ENCODE data around the gene PHTF1. TPM values are rescaled to one million over a fixed set of nuclear protein-coding genes. Genes with fewer than 3 reads are reported as not detected.

Gene PHTF1
- total RNA-seq, 4 donors from 2014 or later: 11.3 to 23.3 (median 17.9) TPM

- no peaks in the 10 kb centered on the region for H3K4me1 ChIP-seq
- no peaks in the 10 kb centered on the region for H3K9me3 ChIP-seq
- no peak for DNase-seq (ENCODE audit: low spot score in 2 of 2)
- TF ChIP-seq, protein P1, sequence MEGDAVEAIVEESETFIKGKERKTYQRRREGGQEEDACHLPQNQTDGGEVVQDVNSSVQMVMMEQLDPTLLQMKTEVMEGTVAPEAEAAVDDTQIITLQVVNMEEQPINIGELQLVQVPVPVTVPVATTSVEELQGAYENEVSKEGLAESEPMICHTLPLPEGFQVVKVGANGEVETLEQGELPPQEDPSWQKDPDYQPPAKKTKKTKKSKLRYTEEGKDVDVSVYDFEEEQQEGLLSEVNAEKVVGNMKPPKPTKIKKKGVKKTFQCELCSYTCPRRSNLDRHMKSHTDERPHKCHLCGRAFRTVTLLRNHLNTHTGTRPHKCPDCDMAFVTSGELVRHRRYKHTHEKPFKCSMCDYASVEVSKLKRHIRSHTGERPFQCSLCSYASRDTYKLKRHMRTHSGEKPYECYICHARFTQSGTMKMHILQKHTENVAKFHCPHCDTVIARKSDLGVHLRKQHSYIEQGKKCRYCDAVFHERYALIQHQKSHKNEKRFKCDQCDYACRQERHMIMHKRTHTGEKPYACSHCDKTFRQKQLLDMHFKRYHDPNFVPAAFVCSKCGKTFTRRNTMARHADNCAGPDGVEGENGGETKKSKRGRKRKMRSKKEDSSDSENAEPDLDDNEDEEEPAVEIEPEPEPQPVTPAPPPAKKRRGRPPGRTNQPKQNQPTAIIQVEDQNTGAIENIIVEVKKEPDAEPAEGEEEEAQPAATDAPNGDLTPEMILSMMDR (IDR thresholded peaks at IDR 0.05): no peak
- TF ChIP-seq EP300 (IDR thresholded peaks at IDR 0.05) (no peak), POLR2A (IDR thresholded peaks at IDR 0.05) (no peak)
- no peak overlapping the region for H3K4me3 ChIP-seq
- H3K27ac ChIP-seq: no peak overlapping the region
- H3K27me3 ChIP-seq: no peaks in the 10 kb centered on the region
- peaks cover 0 to 11% (median 0%) of the 10 kb centered on the region in 3 donors for H3K36me3 ChIP-seq
Measured at GRCh38 chr1:113648478-113648877, 110.8 kb downstream of the PHTF1 start.

GRCh38 chr1:113647164-113647563, 112.1 kb downstream of the PHTF1 start:
- TF ChIP-seq, protein P1 (IDR thresholded peaks at IDR 0.05): no peak
- TF ChIP-seq EP300 (IDR thresholded peaks at IDR 0.05) (no peak), POLR2A (IDR thresholded peaks at IDR 0.05) (no peak)
- H3K27me3 ChIP-seq: no peaks in the 10 kb centered on the region
- no peak overlapping the region for H3K4me3 ChIP-seq
- no peaks in the 10 kb centered on the region for H3K4me1 ChIP-seq
- H3K27ac ChIP-seq: no peak overlapping the region
- H3K9me3 ChIP-seq: no peaks in the 10 kb centered on the region
- 97 to 100% methylated on average over 1 of the region's 1 CpG for WGBS, 2 donors
- H3K36me3 ChIP-seq: peaks cover 0 to 12% (median 0%) of the 10 kb centered on the region in 3 donors
- no peak for DNase-seq (ENCODE audit: low spot score in 2 of 2)

Other genes with a start within 250 kb of the PHTF1 start
- gene RSBN1, start 53.0 kb upstream of the PHTF1 start, total RNA-seq: 10 to 100 TPM; 18.9 to 33.9 (median 28.7) TPM
- 1 to 10 TPM; 2.3 to 4.9 (median 3.5) TPM for gene PTPN22, start 112.2 kb upstream of the PHTF1 start, total RNA-seq
- gene BCL2L15, start 128.1 kb upstream of the PHTF1 start, total RNA-seq: under 1 TPM; 0.22 to 0.63 (median 0.35) TPM
- 10 to 100 TPM; 22.1 to 39.9 (median 34.5) TPM for gene AP4B1, start 145.3 kb upstream of the PHTF1 start, total RNA-seq
- 1 to 10 TPM; 3.5 to 7.2 (median 4.3) TPM for gene DCLRE1B, start 145.8 kb upstream of the PHTF1 start, total RNA-seq
- gene HIPK1, start 169.8 kb upstream of the PHTF1 start, total RNA-seq: 10 to 100 TPM; 42.3 to 63.4 (median 53.0) TPM
- 100 to 1,000 TPM in 1 of 4 donors, 10 to 100 TPM in 3; 19.2 to 168 (median 50.0) TPM for gene OLFML3, start 220.0 kb upstream of the PHTF1 start, total RNA-seq